SK-N-DZ (cell line): ENCODE measurements around the gene UCK2.

Experiments
- DNase-seq: peaks from one replicate; pipeline ENCODE4 v3.0.0-alpha.2; 2015; ENCODE audit warnings: low spot score

Gene UCK2

GRCh38 chr1:165834229-165834628 is 6.8 kb downstream of the UCK2 start:
- no peak for DNase-seq

GRCh38 chr1:165834881-165835280 is 7.5 kb downstream of the UCK2 start:
- no peak for DNase-seq

- no peak for DNase-seq
These were observed 9.5 kb downstream of the UCK2 start for GRCh38 chr1:165836664-165837482.

- no peak for DNase-seq
These were observed 10.5 kb downstream of the UCK2 start for GRCh38 chr1:165837838-165838364.

GRCh38 chr1:165840423-165840822 is 13.0 kb downstream of the UCK2 start:
- no peak for DNase-seq

- DNase-seq: no peak
These were observed 14.2 kb downstream of the UCK2 start for GRCh38 chr1:165841582-165842017.

DNA sequence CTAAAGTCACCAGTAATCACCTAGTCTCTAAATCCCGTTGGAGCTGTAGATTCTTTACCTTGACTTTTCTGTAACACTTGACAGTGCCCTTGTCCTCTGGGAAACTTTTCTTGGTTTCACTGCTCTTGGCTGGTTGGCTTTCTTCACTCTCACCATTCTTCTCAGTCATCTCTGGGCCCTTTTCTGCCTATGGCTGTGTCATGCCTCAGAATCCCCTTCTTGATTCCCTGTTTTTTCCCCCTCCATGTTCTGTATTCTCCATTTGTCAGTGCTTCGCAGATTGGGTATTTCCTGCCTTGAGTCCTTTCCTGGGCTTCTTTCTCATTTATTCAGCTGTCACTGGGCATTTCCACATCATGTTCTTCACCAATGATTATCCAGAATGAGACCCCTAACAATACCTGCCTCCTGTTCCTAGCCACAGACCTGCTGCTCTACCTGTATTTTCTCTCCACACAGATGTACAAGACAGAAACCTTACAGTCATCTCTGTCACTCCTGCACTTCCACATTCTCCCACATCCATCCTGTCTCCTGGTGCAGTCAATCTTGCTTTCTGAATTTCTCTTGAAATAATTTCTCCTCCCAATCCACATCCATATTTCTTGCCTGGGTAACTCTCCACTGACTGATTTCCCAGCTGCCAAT is 14.7 kb downstream of the UCK2 start:
- DNase-seq: no peak

- no peak for DNase-seq
These were observed 15.3 kb downstream of the UCK2 start for GRCh38 chr1:165842671-165843129.

DNA sequence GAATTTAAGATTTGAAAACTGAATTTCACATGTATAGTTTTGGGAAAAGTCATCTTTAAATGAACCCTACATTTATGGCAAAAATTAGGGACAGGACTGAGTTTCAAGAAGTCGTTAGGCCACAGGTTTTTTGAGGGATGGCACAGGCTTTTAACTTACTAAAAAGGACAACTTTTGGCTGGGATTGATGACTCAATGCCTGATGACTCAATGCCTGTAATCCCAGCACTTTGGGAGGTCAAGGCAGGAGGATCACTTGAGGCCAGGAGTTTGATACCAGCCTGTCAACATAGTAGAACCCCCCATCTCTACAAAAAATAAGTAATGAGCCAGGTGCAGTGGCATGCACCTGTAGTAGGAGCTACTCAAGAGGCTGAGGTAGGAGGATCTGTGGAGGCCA is 15.9 kb downstream of the UCK2 start:
- no peak for DNase-seq

DNA sequence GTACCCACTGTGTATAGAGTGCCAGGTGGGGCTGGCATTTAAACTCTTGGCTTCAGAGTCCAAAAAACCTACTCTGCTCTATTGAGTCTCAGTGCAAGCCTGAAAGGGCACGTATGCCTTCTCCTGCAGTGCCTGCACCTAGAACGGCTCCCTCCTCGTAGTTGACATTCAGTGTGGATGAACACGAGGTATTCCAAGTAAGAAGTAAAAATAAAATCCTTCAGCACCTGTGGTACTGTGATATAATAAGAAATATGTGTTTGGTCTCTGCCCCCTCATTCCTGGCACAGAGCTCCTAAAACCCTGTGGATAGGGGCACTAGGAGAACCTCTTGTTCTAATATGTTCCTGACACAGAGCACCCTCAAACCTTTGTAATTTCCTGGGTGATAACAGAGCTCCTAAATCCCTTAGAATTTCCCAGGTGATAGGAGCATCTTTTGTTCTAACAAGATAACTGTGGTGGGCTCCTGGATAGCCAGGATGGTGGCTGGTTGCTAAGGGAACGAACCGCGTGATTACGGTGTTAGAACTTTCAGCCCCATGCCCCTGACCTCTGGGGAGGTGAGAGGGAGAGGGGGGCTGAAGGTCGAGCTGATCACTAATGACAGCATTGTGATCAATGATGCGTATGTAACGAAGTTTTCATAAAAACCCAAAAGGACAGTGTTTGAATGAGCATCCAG is 16.8 kb downstream of the UCK2 start:
- DNase-seq: no peak

DNA sequence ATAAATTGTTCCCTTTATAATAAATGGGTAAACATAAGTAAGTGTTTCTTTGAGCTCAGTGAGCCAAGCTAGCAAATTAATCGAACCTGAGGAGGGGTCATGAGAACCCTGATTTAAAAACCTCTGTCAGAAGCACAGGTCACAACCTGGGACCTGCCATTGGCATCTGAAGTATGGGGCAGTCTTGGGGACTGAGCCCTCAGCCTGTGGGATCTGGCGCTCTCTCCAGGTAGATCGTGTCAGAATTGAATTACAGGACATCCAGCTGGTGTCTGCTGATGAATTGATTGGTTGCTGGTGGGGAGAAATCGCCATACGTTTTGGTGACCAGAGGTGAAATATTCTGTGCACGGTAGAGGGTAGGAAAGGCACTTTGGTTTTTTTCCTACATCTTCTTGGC is 17.5 kb downstream of the UCK2 start:
- DNase-seq: peak; percentile 25

DNA sequence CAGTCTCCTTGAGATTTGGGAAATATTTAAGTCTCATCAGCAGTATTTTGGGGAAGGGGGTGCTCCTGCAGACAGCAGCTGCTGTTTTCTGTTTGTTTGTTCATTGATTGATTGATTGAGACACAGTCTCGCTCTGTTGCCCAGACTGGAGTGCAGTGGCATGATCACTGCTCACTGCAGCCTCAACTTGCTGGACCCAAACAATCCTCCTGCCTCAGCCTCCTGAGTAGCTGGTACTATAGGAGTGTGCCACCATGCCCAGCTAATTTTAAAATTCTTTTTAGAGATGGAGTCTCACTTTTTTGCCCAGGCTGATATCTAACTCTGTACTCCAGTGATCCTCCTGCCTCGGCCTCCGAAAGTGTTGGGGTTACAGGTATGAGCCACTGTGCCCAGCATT is 18.2 kb downstream of the UCK2 start:
- DNase-seq: no peak

GRCh38 chr1:165845992-165846748 is 18.8 kb downstream of the UCK2 start:
- DNase-seq: no peak

GRCh38 chr1:165847486-165847885 is 20.1 kb downstream of the UCK2 start:
- peak; percentile 28 for DNase-seq

GRCh38 chr1:165849353-165850133 is 22.1 kb downstream of the UCK2 start:
- DNase-seq: no peak

- no peak for DNase-seq
These were observed 23.7 kb downstream of the UCK2 start for GRCh38 chr1:165851034-165851658.

- DNase-seq: no peak
These were observed 25.5 kb downstream of the UCK2 start for GRCh38 chr1:165852871-165853270.

DNA sequence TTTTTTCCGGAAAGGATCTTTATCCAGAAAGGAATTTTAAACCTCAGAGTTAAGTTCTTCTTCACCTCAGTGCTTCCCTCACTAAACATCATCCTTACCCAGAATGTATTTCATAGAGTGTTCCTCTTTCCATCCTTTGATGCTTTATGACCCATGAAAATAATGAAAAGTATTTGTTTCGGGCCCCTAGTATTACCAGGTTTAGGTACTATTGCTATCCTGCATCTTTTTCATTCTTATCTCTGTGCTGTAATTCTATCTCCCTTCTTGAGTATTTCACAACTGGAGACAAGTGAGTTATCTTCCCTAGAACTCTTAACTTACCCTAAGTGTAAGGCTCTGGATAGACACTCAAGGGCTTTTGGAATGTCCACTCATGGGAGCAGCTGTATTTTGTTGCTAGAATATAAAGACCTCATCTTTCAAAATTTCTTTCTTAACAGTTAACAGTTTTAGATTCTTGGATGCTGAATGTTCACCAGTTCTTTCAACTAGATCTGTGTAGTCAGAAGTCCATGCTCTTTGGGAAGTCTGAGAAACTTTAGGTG is 26.2 kb downstream of the UCK2 start:
- DNase-seq: no peak

DNA sequence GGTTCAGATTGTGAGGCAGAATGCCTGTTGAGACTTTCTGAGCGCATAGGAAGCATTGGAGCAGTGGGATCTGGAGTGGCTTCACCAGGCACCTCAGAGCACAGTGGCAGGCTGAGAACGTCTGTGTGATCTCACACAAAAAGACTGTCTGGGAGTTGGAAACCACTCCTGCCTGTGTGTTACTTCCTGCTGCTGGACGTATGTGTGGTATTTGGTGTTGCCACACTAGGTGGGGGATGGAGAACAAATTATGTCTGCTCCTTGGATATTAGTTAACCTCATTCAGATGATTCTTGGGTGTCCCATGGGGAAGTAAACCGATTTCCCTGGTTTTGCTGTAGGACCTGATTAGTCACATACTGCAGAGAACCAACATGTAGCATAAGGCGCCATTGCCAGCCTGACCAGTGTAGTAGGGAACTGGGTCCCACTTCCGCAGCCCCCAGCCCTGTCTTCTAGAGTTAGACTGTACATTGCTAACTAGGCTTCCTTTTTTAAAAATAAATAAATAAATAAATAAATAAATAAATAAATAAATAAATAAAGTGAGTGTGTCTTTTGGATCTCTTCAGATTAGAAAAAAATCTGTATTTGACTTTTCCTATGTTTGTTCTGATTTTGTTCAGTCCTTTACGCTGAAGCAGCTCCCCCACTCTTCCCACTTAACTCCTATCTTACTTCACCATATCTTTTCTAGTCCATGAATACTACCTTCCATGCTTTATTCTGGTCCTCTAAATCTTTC is 26.9 kb downstream of the UCK2 start:
- no peak for DNase-seq
